ENCODE results near the gene LHFPL6.

The LHFPL6 gene

GRCh38 chr13:39509616-39510315 lies 93.2 kb downstream of the LHFPL6 start:
- DNase-seq = peak in 1 of 2 experiments; percentile 68

GRCh38 chr13:39506559-39507390 lies 96.2 kb downstream of the LHFPL6 start:
- DNase-seq = no peak

GRCh38 chr13:39505151-39505550 lies 97.8 kb downstream of the LHFPL6 start:
- no peak for DNase-seq

- no peak for DNase-seq
These were observed 99.9 kb downstream of the LHFPL6 start for GRCh38 chr13:39503048-39503447.

GRCh38 chr13:39501702-39502324 lies 101.2 kb downstream of the LHFPL6 start:
- DNase-seq = no peak

GRCh38 chr13:39499604-39500003 lies 103.4 kb downstream of the LHFPL6 start:
- DNase-seq = no peak

- DNase-seq = no peak
These were observed 104.4 kb downstream of the LHFPL6 start for GRCh38 chr13:39498471-39499114.

- DNase-seq = peak; percentile 84 to 93
These were observed 106.5 kb downstream of the LHFPL6 start for GRCh38 chr13:39496506-39496905.

GRCh38 chr13:39494633-39495032 lies 108.4 kb downstream of the LHFPL6 start:
- no peak for DNase-seq

GRCh38 chr13:39494006-39494405 lies 109.0 kb downstream of the LHFPL6 start:
- DNase-seq = peak in 1 of 2 experiments; percentile 66

GRCh38 chr13:39490136-39490535 lies 112.9 kb downstream of the LHFPL6 start:
- DNase-seq = no peak

- DNase-seq = no peak
These were observed 116.2 kb downstream of the LHFPL6 start for GRCh38 chr13:39486758-39487157.

- no peak for DNase-seq
These were observed 117.7 kb downstream of the LHFPL6 start for GRCh38 chr13:39485314-39485700.

- no peak for DNase-seq
These were observed 118.3 kb downstream of the LHFPL6 start for GRCh38 chr13:39484506-39485313.

- no peak for DNase-seq
These were observed 119.7 kb downstream of the LHFPL6 start for GRCh38 chr13:39483326-39483725.

- no peak for DNase-seq
These were observed 121.5 kb downstream of the LHFPL6 start for GRCh38 chr13:39481491-39481890.

- DNase-seq = no peak
These were observed 128.4 kb downstream of the LHFPL6 start for GRCh38 chr13:39474600-39474999.

GRCh38 chr13:39469676-39470075 lies 133.3 kb downstream of the LHFPL6 start:
- DNase-seq = no peak

GRCh38 chr13:39468306-39468705 lies 134.7 kb downstream of the LHFPL6 start:
- no peak for DNase-seq

- no peak for DNase-seq
These were observed 139.4 kb downstream of the LHFPL6 start for GRCh38 chr13:39463611-39464010.

- no peak for DNase-seq
These were observed 140.1 kb downstream of the LHFPL6 start for GRCh38 chr13:39462906-39463305.

- no peak for DNase-seq
These were observed 140.6 kb downstream of the LHFPL6 start for GRCh38 chr13:39462428-39462827.
